ENCODE results near the gene MRPL54. TPM values are rescaled to one million over a fixed set of nuclear protein-coding genes. Genes with fewer than 3 reads are reported as not detected.

The MRPL54 gene
- total RNA-seq, 2 donors from 2014 or later: 78.9 to 86.0 TPM

GRCh38 chr19:3774621-3775373, 12.3 kb downstream of the MRPL54 start:
- H3K4me3 ChIP-seq: no peak overlapping the region

DNA sequence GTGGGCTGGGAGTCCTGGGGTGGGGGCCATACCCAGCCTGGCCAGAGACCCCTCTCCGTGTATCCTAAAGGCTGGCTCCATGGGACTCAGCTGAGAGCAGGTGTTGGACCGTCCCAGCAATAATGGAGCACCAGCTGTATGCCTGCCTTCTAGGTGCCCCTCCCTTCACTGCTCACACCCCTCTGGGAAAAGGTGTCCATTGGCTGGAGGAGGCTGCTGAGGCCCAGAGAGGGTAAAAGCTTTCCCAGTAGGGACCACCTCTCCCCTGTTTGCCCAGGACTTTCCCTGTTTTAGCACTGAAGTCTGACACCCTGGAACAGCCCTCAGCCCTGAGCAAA, 12.9 kb downstream of the MRPL54 start:
- ATAC-seq (no peak), DNase-seq (no peak)
- TF ChIP-seq, protein P1, sequence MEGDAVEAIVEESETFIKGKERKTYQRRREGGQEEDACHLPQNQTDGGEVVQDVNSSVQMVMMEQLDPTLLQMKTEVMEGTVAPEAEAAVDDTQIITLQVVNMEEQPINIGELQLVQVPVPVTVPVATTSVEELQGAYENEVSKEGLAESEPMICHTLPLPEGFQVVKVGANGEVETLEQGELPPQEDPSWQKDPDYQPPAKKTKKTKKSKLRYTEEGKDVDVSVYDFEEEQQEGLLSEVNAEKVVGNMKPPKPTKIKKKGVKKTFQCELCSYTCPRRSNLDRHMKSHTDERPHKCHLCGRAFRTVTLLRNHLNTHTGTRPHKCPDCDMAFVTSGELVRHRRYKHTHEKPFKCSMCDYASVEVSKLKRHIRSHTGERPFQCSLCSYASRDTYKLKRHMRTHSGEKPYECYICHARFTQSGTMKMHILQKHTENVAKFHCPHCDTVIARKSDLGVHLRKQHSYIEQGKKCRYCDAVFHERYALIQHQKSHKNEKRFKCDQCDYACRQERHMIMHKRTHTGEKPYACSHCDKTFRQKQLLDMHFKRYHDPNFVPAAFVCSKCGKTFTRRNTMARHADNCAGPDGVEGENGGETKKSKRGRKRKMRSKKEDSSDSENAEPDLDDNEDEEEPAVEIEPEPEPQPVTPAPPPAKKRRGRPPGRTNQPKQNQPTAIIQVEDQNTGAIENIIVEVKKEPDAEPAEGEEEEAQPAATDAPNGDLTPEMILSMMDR (IDR thresholded peaks at IDR 0.05): no peak
- TF ChIP-seq POLR2A (IDR thresholded peaks at IDR 0.05): no peak
- H3K36me3 ChIP-seq (replicated peaks in 1 of 2; ENCODE audit: insufficient read depth in 1 of 2, low read depth in 2 of 2): no peaks in the 10 kb centered on the region
- 66% methylated on average over 2 of the region's 2 CpGs; no CpG with 5 or more reads in 1 of the 2 donors for WGBS, 2 donors
- no peaks in the 10 kb centered on the region for H3K4me1 ChIP-seq
- H3K27me3 ChIP-seq: no peaks in the 10 kb centered on the region
- no peak overlapping the region for H3K4me3 ChIP-seq
- no peaks in the 10 kb centered on the region for H3K9me3 ChIP-seq
- intact Hi-C loops (cut with DNase I): no loop called here
- no peak overlapping the region for H3K27ac ChIP-seq

More at GRCh38 chr19:3774621-3775373, 12.3 kb downstream of the MRPL54 start:
- Histone ChIP-seq H3K27me3 (no peaks in the 10 kb centered on the region), H3K9me3 (no peaks in the 10 kb centered on the region), H3K4me1 (no peaks in the 10 kb centered on the region), H3K27ac (no peak overlapping the region), H3K36me3 (replicated peaks in 1 of 2; ENCODE audit: insufficient read depth in 1 of 2, low read depth in 2 of 2) (no peaks in the 10 kb centered on the region)
- WGBS, 2 donors: 63 to 87% methylated on average over 3 to 24 of the region's 25 CpGs
- ATAC-seq (no peak), DNase-seq (no peak)
- intact Hi-C loops (cut with DNase I): no loop called here
- no peak for TF ChIP-seq POLR2A (IDR thresholded peaks at IDR 0.05)
- TF ChIP-seq, protein P1 (IDR thresholded peaks at IDR 0.05): no peak

DNA sequence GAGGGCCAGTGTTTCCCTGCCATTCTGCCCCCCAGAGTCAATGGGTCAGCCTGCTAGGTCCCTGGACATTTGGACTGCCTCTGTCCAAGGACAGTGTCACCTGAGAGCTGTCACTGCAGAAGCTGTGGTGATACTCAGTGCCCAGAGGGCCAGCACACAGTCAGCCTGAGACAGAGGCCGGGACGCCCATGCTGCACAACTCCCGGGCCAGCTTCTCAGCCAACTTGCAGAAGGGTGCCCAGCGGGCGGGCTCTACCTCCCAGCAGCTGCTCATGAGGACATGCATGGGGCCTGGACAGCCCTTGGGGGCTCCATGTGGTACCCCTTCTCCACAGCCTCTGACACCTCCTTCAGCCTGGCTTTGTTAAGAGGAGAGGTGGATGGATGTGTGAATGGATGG, 13.3 kb downstream of the MRPL54 start:
- Histone ChIP-seq H3K27ac (no peak overlapping the region), H3K36me3 (replicated peaks in 1 of 2; ENCODE audit: insufficient read depth in 1 of 2, low read depth in 2 of 2) (no peaks in the 10 kb centered on the region), H3K27me3 (no peaks in the 10 kb centered on the region), H3K4me1 (no peaks in the 10 kb centered on the region), H3K4me3 (no peak overlapping the region), H3K9me3 (peaks cover 0 to 2% (median 0%) of the 10 kb centered on the region in 3 donors)
- no peak for ATAC-seq
- no peak for DNase-seq
- WGBS, 2 donors: 100% methylated on average over 4 of the region's 5 CpGs; no CpG with 5 or more reads in 1 of the 2 donors
- intact Hi-C loops (cut with DNase I): no loop called here
- TF ChIP-seq, protein P1 (IDR thresholded peaks at IDR 0.05): no peak
- TF ChIP-seq POLR2A (IDR thresholded peaks at IDR 0.05): no peak

GRCh38 chr19:3776479-3777040, 14.1 kb downstream of the MRPL54 start:
- ATAC-seq (no peak), DNase-seq (no peak)
- Histone ChIP-seq H3K27me3 (no peaks in the 10 kb centered on the region), H3K27ac (no peak overlapping the region), H3K36me3 (replicated peaks in 1 of 2; ENCODE audit: insufficient read depth in 1 of 2, low read depth in 2 of 2) (no peaks in the 10 kb centered on the region), H3K4me3 (no peak overlapping the region), H3K9me3 (peaks cover 0 to 9% (median 2%) of the 10 kb centered on the region in 3 donors), H3K4me1 (no peaks in the 10 kb centered on the region)
- TF ChIP-seq, protein P1 (IDR thresholded peaks at IDR 0.05): no peak
- no peak for TF ChIP-seq POLR2A (IDR thresholded peaks at IDR 0.05)
- intact Hi-C loops (cut with DNase I): no loop called here
- 77 to 88% methylated on average over 1 of the region's 1 CpG for whole genome bisulfite sequencing, 2 donors
